Activated T-cell treated with anti-CD3 and anti-CD28 coated beads for 24 hours (primary cell): ENCODE data around the gene TSPAN18.

Source experiments
- DNase-seq: peaks from one replicate; pipeline ENCODE4 v3.0.0-alpha.2; 2020; ENCODE audit warnings: low read depth

Gene TSPAN18

DNA sequence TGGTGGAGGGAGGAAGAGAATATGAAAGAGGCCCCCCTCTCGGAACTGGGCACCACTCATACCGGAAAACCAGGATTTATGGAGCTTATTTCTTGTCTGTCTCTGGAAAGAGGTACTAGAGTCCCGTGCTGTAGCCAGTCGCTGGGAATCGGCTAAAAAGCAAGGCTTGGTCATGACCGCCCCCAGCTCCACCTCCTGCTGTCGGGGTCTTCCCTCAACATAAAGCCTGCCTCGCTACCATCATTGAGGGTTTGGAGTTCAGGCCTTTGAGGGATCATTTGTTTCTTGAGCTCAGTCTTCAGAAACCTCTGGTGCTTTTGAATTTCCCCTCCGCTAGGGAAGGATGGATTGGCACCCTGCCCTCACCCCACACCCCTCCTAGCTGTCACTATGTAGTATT, 97.1 kb downstream of the TSPAN18 start:
- no peak for DNase-seq

DNA sequence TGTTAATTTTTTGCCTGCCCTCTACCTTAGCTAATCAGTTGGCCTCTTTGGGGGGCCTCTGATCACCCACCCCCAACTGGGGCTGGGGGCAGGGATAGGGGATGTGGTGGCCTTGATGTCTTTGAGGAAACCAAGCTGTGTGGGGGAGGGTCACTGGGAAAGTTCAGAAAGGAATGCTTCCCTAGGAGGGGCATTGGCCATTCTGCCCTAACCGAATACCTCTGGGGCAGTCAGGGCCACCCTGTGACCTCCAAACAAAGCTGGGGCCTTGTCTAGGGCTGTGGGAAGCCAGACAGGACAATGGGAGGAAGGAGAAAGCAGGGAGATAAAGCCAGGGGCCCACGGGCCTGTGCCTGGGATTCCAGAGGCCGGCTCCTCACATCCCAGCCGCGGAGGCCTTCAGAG, 97.5 kb downstream of the TSPAN18 start:
- no peak for DNase-seq

DNA sequence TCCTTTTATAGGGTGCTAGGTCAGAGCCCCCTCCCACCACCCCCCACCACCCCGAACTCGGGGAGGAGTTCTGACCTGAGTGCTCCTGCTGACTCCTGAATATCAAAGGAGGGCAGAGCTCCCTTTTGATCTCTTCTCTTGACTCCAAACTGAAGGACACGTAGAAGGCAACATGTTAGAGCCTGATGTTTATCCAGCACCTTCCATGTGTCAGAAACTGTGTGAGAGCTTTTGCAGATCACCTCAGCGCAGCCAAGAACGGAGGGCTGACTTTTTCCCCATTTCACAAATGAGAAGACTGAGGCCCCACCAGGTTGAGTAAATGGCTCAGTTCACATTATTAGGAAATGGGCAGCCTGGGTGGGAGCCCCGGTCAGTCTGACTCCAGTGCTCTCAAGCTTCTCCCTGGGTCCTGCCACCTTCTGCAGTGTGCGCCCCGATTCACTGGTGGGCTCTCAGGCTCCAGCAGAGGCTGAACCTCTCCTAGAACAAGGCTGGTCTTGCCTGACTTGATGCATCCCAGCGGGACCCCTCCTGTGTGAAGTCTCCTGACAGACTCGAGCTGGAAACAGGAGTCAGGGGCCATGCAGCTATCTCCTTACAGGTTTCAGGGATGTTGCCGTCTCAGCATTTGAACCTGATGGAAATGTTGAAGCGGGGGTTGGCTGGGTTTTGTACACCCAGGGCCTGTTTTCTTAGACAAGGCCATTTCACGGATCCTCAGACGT, 98.5 kb downstream of the TSPAN18 start:
- DNase-seq = no peak

DNA sequence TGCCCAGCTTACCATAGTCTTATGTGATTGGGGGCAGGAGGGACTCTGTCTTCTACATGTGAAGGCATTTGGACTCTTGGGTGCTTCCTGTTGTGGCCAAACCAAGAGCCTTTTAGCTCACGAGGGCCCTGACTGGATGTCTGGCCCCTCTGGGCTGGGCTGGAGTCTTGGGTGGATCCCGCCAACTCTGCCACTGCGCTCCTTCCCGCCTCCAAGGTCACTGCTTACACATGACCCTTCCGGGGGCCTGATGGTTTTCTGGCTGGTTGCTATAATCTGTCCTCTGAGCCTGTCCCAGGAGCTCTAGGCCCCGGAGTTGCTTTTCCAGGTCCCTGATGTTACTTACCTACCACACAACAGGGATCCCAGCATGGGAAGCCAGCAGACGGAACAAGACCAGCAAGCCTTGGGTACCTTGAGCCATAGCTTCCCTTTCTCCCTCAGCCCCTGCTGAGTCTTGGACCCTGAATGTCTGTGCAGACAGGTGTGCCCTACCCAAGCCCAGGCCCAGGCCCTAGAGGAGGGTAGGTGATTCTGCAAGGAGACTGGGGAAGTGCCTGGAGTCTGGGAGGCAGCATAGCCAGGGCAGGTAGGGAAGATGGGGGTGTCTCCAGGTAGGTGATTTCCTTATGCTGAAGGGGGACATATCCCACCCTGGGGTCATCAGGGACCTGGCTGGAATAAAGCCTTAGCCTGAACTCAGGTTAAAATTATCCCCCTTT, 100.3 kb downstream of the TSPAN18 start:
- no peak for DNase-seq

DNA sequence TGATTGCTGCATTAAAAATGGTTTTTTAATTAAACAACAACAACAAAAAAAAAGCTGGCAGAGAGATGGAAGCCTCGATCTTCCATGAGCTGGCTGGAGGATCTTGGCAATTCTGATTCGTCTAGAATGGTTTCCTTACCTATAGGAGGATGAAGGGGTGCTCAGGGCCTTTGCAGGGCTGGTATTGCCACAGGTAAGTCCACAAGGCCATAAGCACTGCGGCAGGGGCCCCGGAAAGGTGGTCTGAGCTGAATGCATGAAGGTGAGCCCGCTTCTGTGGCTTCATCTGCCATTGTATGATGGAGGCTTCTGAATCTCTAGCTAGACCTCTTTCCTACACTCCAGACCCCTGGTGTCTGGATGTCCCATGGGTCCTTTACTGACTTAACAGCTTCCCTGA, 101.5 kb downstream of the TSPAN18 start:
- DNase-seq = no peak

DNA sequence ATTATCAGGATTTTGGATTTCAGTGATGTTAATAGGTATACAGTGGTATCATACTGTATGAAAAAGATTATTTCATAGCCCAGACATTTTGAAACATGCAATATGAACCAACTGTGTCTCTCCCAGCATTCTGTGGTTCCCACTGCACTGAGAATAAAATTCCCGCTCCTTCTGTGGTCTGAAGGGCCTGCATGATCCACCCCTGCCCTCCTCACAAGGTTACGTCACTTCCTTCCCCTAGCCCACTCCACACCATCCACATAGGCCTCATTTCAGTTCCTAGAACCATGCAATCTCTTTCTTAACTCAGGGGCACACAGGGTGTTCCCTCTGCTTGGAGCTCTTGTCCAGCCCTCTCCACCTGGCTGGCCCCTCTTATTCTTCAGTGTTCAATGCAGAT, 103.1 kb downstream of the TSPAN18 start:
- DNase-seq = no peak

DNA sequence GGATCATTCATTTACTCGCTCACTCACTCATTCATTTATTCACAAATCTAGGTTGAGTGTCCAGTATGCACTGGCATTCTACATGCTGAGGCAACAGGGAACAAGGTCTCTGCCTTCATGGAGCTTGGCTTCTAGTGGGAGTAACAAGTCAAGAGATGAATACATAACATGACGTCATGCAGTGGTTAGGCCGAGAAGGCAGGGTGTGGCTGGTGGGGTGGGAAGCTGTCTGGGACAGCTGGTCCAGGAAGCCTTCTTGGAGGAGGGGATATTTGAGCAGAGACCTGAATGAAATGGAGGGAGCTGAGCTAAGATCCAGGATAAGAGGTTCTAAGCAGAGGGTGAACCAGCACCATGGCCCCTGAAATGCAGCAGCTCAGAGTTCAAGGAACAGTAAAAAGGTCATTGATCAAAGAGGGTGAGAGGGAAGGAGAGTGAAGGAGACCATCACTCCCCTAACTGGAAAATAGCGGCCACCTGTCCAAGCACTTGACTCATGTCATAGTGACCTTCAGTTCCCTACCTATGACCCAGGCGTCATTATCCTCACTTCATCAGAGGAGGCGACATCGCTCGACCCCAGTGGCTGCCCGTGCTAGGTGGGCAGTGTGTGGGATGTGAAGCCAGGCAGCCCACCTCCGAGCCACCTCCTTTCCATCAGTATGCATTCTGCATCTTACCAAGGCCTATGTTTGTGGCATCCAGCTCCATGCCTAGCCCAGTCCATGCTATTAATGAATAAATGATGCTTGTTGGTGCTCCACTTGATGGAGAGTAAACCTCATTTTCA, 105.0 kb downstream of the TSPAN18 start:
- DNase-seq = no peak

DNA sequence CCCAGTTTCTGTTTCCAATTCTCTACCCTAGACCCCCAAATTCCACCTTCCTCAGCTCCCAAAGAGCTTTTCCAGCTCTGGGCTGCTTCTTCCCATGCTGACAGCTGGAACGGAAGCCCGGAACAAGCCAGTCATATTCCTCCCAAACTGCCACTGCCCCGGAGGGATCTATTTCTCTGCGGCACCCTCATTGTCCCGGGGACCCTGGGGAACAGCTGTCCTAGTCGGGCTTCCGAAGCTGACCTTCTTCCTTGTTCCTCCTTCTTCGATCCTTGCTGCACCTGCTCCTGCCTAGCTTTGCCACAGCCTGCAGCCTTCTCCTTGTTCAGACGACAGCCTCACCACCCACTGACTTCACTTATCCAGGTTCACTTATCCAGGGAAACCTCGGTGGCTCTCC, 105.7 kb downstream of the TSPAN18 start:
- DNase-seq = no peak

DNA sequence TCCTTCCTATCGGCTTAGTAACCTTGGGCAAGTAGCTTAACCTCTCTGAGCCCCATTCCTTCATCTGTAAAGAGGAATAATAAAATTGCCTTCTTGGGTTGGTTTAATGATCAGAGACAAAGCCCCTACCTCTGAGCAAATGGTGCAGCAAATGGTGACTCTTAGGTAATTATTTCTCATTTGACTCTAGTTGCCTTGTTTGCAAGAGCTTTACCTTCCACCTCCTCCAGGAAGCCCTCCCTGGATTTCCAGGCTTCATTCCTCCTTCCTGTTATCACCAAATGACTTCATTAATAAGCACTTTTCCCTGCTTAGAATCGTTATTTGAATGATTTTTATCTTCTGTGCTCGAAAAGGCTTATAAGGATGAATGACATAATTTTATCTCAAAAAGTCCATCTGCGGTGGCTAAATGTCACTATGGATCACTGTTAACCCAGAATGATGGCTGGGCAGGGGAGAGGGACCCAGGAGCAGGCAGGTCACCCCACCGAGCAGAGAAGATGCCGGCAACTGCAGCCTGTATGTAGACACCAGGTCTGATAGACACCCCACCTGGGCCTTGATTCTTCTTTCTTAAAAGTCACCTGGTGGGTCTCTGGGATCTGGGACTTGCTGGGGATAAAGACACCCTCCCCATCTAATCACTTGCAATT, 106.6 kb downstream of the TSPAN18 start:
- no peak for DNase-seq

DNA sequence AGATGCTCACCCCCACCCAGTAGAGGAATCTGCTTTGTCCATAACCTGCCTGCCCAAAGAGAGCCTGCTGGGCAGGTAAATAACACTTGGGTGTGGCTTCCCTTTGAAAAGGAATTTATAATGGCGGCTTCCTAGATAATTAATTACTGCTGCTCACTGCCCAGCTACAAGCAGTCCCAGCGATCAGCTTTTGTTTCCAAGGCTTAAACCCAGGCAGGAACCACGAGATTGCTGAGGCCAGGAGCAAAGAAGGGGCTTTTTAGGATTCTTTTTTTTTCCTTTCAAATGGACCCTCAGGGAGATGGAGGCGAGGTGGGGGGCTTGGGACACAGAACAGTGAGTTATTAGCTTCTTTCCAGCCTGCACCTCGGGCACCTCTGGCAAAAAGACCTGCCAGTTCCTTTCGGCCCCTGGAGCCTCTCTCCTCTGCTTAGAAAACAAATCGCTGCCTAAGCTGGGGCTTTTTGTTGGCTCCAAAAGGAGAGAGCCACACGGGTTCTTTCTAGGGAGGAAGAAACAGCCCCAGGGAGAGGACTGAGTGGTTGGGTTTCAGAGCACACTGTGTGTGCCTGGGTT, 107.2 kb downstream of the TSPAN18 start:
- no peak for DNase-seq

DNA sequence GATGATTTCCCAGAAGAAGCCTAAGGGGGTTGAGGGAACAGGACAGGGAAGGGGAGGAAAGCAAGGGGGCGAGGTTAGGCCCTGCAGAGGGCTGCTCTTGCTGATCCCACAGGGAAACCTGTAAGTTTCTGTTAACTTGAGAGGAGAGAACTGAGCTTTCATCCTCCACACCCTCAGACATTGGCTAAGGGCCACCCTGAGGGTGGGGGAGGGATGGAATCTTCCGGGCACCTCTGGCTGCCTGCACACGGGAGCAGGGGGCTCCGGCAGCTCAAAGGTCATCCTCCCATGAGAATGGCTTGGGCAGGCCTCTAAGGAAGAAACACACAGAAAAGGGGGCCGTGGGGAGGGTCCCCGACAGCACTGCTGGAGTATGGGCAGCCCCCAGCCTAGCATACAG, 108.1 kb downstream of the TSPAN18 start:
- DNase-seq = no peak

DNA sequence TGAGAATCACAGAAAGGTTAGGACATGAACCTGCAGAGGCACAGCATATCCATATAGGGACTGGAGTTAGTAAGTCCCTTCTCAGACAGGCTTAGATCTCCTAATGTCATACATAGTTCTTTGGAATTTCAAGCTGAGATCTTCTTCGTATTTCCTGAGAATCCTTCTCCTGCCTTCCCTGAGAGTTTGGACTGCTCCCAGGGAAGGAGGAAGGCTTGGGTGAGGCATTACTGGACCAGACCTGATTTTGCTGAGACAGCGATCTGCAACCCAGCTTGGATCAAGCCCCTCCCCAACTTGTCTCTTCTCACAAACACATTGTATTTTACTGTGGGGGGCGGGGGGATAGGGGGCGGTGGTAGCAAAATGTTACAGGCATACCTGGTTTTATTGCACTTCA, 108.5 kb downstream of the TSPAN18 start:
- no peak for DNase-seq

DNA sequence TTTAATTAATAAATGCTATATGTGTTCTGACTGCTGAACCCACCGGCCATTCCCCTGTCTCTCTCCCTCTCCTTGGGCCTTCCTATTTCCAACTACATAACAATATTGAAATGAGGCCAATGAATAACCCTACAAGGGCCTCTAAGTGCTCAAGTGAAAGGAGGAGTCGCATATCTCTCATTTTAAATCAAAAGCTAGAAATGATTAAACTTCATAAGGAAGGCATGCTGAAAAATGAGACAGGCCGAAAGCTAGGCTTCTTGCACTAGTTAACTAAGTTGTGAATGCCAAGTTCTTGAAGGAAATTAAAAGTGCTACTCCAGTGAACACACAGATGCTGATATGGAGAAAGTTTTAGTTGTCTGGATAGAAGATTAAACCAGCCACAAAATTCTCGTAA, 109.2 kb downstream of the TSPAN18 start:
- no peak for DNase-seq

DNA sequence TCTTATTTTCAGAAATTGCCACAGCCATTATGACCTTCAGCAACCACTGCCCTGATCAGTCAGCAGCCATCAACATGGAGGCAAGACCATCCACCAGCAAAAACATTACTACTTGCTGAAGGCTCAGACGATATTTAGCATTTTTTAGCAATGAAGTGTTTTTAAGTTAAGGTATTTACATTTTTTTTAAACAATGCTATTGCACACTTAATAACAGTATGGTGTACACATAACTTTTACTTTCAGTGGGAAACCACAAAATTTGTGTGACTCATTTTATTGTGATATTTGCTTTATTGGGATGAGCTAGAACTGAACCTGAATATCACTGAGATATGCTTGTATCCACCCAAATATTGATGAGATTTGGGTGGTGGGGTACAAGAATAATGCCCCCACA, 110.9 kb downstream of the TSPAN18 start:
- DNase-seq = no peak

DNA sequence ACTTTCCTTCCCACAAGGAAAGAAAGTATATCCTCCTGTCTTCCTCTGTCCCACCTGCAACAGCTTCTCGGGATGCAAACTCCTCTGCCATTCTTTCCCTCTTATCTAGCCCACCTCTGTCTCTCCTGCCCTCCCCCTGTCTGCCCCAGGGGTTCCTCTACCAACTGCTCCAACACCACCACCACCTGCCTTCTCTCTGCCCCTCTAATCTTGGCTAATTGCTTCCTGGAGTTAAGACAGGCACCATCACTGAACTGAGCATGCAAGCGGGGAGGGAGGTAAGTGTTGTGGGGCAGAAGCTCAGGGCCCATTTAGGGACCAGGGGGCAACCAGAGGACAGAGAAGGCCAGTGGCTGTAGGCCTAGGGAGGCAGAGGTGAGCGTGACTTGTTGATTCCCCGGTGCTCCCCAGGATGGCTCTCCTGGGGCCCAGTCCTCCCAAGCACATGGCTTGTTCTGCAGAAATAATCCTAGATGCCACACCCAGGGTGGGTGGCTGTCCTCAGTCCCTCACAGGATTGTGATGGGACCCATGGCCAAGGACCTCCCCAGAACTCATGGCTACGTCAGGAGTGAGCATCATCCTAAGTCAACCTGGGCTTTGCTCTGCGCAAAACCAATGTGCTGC, 112.8 kb downstream of the TSPAN18 start:
- no peak for DNase-seq

DNA sequence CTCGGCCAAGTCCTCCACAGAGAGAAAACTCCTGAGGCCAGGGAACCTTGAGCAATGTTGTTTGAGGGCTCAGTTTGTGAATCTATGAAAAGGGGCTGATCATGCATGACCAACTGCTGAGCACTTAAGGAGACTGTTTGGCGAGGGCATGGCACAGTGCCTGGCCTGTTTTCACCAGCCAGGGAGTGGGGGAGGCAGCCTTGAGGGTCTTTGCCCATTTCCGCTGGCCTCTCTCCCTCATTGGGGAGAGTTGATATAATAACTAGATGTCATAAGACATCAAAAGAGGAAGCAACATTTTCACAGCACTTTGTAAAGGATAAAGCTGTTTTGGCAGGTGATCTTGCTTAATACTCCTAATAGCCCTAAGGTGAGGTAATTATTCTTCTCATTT, 113.3 kb downstream of the TSPAN18 start:
- DNase-seq = no peak

DNA sequence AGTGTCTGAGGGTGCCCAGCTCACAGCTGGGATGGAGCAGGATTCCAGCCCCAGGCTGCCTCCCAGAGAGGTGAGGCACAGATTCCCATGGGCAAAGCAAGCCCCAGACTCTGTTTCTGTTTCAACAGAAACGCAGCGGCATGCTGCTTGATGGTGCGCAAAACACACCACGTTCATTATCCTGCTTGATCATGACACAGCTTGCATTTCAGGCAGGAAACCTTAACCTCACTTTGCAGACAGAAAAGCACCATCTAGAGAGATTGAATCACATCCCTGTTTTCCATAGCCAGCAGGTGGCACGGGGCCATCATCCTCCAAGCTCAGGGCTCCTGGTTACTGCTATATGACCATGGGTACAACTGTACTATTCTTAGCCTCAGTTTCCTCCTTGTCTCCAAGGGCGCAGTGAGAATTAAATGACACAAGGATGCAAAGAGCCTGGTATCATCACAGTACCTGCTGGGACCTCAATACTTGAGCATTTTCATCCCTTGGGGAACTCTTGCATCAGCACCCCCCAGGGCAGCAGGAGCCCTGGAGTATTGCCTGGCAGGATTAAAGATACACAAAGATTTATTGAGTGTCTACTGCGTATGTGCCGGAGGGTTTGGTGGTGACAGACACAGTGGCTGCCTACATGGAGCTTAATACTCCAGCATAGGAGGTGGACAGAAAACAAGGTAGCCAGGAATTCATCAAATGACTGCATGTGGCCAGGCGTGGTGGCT, 113.9 kb downstream of the TSPAN18 start:
- no peak for DNase-seq

DNA sequence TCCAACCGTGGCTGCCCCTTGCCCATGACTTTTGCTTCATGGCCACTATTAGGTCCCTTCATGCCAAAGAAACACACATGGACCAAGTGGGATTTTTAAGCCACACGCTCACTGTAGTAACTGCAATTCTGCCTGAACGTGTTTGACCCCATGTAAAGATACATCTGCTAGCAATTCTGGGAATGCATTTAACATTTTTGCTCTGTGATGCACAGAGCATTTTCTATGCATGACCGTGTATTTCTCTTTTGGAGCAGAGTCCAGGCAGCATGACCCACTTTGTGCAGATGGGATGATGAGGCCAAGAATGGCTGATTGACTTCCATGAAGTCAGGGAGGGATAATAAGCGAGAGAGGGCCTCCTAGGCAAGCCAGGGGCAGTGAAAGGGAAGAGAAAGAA, 115.5 kb downstream of the TSPAN18 start:
- DNase-seq = no peak

DNA sequence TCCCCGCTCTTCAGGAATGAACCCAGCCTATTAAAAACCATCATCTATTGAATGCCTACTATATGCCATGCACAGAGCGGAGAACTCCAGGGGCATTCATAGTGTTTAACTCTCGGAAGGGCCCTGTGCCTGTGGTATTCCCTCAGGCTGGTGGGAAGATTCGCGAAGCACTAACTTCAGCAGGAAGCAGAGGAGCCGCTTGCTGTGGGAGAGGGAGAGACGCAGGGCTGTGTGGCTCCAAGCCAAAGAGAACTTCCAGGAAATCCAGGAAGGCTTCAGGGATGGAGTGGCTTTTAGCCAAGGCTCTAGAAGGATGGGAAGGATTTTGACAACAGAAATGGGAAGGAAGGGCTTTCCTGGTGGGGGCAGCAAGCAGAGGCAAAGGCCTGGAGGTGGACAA, 120.1 kb downstream of the TSPAN18 start:
- DNase-seq = no peak

DNA sequence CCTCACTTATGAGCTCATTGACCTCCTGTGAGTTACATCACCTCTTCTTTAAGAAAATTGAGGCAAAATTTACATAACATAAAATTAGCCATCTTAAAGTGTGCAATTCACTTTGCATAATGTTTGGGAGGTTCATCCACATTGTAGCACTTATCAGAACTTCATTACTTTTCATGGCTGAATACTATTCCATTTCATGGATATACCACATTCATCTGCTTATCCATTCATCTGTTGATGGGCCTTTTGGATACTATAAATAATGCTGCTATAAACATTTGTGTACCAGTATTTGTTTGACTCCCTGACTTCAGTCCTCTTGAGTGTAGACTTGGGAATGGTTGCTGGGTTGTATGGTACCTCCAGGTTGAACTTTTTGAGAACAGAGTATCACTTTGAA, 120.6 kb downstream of the TSPAN18 start:
- DNase-seq = no peak
